HS-5 (cell line): ENCODE results near the gene ZNF735.
"Not testable (repeated sequence)": the region's sequence is repeated elsewhere in the genome, so short reads cannot be mapped to it uniquely, and the experiment has no call there.

Experiments
- DNase-seq: peaks from one replicate; pipeline ENCODE4 v3.0.0-alpha.2; 2012; ENCODE audit warnings: low read depth

Gene ZNF735

DNA sequence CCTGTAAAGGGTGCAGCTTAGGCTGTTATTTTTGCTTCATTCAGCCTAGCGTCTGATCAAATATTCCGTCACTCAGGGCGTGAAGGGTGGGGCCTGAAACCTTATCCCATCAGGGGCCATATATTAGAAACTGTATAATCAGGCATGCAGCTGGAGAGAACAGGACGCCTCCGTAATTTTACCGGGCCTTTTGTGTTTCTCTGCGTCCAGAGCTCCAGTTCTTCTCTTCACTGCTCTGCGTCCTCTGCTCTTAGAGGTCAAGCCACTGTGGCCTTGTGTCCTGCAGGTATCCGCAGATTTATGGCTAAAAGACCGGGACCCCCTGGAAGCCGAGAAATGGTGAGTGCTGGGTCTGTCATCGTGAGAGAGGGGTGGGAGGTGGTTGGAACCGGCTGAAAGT lies at the start of gene ZNF735:
Gene ZNF735 (plus strand): TSS at position 301 of the 400 bp plus-strand sequence. CDS start 0 bp downstream, at position 301.
- DNase-seq, result no peak

DNA sequence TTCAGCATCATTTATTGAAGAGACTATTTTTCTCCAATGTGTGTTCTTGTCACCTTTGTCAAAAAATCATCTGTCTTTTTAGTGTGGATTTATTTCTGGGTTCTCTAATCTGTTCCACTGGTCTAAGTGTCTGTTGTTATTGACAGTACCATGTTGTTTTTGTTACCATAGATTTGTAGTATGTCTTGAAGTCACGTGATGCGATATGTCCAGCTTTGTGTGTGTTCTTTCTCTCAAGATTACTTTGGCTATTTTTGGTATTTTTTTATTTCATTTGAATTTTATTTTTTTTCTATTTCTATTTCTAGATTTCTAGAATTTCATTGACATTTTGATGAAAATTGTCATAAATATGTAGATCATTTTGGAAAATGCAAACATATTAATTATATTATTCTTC lies 36.0 kb upstream of the ZNF735 start:
- not testable (repeated sequence) for DNase-seq

DNA sequence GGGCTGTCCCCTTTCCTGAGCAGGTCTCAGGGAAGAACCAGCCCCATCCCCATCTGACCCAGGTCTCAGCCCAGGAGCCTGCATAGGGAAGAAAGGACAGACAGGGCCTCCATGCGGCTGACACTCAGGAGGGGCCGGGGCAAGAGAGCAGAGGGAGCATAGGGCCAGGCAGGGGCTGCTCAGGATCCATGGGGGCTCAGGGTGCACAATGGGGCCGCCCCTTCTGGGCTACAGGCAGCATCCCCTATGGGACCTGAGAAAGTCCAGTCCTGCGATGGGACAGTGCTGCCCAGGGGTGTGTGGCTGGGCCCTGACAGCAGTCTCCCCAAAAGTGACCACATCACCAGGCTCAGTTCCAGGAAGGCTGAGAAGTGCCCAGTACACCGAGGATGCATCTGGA lies 32.7 kb upstream of the ZNF735 start:
- no peak for DNase-seq

DNA sequence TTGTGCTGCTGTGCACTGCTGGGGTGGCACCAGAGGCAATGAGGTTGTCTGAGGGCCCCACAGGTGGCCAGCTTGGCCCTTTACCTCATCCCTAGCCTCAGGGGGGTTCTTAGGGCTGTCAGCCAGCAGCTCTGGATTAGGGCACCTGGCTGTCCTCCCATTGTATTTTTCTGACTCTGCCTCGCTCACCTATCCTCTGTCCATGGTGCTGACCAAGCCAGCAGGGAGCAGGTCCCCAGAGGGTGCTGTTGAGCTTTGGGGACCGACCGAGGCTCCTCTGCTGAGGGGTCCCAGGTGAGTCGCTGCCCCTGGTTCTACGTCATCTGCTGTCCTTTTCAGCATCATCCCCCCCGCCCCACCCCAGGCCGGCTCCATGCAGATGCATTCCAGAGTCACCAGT lies 32.1 kb upstream of the ZNF735 start:
- DNase-seq, result no peak

DNA sequence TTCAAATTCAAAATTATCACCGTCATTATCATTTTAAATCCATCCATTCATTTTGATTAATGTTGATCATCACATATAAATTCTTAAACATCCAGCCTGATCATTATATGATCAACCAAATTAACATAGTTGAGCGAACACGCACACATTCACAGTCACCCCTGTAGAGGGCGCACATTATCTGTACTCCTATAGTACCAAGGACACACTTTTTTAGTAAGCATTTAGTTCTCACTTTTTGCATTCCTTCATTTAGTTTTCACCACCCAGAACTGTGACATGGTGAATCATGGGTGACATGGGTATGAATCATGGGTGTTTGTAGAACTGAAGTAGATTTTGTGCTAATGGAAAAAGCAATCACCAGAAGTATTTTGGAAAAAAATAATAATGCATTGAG lies 26.0 kb upstream of the ZNF735 start:
- no peak for DNase-seq

DNA sequence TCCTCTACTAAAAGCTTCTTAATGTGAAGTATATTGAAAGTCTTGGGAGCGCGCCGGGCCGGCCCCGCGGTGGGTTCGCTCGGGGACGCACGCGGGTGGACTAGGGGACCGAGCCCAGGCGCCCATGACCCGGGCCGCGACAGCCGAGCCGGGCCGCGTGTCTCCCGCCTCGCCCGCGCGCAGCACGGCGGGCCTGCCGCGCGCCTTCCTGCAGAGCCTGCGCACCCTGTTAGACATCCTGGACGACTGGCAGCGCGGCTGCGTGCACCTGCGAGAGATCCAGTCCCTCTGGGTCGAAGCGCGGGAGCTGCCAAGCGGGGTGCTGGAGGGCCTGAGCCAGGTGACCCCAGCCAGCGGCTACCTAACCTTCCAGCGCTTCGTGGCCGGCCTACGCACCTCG lies 25.4 kb upstream of the ZNF735 start:
- DNase-seq, result no peak

DNA sequence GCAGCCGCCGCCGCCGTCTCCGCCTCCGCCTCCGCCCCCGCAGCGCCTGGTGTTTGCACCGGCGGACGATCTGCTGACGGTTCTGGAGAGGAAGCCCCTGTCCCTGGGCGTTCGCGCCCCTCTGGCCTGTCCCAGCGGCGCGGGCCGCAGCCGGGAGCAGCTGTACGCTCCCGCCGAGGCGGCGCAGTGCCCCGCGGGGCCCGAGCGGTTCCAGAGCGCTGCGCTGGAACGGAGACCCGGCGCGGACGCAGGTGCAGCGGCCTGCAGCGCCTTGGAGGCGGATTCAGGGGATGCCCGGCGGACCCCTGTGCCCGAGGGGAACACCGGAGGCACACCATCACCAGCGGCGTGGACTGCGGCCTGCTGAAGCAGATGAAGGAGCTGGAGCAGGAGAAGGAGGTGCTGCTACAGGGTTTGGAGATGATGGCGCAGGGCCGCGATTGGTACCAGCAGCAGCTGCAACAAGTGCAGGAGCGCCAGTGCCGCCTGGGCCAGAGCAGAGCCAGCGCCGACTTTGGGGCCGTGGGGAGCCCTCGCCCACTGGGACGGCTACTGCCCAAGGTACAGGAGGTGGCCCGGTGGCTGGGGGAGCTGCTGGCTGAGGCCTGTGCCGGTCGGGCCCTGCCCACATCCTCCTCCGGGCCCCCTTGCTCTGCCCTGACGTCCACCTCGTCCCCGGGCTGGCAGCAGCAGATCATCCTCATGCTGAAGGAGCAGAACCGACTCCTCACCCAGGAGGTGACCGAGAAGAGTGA lies 24.8 kb upstream of the ZNF735 start:
- DNase-seq, result no peak

DNA sequence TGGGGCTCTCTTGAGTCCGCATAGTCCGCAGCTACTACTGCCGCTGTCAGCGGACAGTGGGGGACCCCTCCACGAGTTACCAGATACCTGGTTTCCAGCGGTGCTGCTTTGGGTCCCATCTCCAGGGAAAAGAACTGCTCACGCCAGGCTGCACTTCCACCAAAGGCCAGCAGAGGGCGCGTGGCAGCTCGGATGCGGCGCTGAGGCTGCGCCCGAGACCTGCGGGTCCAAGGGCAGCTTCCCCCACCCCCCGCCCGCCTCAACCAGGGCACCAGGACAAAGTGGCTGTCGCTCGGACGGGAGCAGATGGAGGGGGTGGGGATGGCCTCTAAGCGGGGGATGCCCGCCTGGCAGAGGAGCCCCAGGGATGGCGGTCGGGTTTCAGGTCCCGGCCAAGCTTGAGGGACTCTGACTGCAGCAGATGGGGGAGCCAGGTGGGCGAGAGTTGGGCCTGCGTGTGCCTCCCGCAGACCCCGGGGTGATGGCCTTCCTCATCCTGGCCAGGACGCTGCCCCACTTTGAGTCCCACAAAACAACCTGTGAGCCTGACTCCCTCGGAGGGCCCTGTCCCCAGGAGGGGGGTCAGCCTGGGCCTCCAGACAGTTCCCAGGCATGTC lies 23.8 kb upstream of the ZNF735 start:
- DNase-seq, result no peak

DNA sequence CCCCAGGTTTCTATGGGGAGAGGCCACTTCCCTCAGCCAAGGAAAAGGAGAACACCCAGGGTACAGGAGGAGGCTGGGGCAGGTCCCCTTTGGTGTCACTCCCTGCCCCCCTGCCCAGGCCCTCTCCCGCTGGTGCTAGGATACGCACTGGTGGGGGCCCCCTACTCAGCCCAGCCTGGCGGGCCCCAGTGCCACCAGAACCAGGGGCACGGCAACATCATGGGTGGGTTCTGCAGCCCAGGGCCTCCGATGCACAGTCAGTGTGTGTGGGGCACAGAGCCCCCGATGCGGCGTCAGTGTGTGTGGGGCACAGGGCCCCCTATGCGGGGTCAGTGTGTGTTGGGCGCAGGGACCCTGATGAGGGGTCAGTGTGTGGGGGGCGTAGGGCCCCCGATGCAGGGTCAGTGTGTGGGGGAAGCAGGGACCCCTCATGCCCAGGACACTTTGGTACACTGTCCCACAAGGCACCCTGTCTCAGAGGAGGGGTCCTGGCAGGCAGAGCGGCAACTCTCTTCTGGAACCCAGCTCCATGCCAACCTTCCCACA lies 23.1 kb upstream of the ZNF735 start:
- no peak for DNase-seq

DNA sequence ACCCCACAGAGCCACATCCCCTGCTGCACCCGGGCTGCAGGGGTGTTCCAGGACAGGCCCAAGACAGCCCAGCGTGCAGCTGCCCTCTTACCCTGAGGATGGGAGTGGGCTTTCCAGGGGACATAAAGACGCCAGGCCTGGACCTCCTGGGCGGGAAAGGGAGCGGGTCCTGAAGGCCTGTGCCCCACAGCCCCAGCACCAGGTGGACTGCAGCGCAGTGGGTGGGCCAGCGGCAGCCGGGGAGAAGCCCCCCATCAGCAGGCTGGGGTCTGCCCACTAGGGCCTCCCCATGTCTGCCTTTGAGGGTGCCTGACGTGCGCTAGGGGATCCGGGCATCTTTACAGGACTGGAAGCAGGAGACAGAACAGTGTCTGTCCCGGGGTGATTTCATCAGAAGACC lies 22.6 kb upstream of the ZNF735 start:
- DNase-seq, result no peak

DNA sequence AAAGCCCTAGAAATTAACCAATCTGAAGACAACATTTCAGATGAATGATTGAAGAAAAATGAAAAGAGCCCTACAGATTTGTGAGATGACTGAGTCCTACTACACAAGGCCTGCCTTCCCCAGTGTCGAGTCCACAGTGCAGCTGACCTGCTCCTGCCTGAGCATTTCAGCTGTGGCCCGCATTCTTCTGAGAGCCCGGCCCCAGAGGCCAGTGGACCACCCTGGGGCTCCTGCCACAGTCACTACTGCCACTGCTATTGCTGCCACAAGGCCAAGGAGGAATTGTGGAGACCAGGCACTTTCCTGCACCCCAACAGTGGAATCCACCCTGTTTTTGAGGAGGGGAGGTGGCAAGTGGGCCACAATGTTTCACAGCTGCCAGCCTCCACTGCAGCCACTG lies 19.6 kb upstream of the ZNF735 start:
- DNase-seq, result no peak

DNA sequence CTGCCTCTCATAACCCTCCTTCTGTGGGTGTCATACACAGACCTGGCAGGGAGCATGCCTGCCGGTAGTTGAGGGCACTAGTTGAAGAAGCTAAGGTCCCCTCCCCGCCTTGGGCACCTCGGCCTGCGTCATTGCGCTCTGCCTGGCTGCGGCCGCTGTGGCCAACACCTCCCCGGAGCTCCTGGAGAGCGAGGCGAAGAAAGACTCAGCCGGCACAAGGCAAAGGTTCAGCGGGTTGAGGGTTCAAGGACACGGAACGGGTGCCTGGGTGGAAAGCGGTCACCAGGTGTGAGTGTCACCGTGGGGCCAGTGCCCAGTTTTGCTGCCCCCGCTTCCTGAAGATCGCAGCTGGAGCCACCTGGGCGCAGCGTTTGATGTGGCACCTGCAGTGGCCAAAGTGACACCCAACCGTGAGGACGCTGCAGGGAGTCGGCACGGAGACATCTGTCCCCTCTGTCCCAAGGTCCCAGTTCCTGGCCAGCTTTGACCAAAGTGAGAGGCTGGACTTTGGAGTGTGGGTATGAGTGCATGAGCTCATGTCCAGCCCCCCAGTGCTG lies 14.8 kb upstream of the ZNF735 start:
- DNase-seq, result no peak

DNA sequence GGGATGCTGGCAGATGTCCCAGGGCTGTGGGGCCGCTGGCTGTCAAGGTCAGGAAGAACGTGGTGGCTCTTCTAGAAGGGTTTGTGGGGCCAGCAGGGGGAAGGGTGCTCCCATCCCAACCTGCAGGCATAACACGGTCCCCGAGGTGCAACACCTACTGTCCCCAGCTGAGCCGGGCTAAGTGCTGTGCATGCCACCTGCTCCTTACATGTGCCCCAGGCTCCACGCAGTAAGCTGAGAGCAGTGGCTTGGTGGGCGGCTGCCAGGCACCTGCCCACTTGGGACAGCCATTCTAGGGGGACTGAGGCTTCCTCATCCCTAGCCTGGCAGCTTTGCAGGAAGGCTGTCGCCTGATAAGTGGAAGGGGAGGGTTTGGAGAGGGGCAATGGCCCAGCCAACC lies 14.2 kb upstream of the ZNF735 start:
- DNase-seq, result no peak

DNA sequence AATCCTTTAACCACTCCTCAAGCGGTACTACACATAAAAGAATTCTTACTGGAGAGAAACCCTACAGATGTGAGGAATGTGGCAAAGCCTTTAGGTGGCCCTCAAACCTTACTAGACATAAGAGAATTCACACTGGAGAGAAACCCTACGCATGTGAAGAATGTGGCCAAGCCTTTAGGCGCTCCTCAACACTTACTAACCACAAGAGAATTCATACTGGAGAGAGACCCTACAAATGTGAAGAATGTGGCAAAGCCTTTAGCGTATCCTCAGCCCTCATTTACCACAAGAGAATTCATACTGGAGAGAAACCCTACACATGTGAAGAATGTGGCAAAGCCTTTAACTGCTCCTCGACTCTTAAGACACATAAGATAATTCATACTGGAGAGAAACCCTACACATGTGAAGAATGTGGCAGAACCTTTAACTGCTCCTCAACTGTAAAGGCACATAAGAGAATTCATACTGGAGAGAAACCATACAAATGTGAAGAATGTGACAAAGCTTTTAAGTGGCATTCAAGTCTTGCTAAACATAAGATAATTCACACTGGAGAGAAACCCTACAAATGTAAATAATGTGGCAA lies 12.8 kb downstream of the ZNF735 start:
- not testable (repeated sequence) for DNase-seq

DNA sequence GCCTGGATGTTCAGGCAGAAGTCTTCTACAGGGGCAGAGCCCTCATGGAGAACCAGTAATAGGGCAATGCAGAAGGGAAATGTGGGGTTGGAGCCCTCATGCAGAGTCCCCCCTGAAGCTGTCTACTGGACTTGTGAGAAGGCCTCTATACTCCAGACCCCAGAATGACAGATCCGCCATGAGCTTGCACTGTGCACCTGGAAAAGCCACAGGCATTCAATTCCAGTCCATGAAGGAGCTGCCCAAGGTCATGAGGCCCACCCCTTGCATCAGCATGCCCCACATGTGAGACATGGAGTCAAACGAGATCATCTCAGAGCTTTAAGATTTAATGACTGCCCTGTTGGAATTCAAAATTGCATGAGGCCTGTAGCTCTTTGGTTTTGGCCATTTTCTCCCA lies 16.4 kb downstream of the ZNF735 start:
- no peak for DNase-seq

DNA sequence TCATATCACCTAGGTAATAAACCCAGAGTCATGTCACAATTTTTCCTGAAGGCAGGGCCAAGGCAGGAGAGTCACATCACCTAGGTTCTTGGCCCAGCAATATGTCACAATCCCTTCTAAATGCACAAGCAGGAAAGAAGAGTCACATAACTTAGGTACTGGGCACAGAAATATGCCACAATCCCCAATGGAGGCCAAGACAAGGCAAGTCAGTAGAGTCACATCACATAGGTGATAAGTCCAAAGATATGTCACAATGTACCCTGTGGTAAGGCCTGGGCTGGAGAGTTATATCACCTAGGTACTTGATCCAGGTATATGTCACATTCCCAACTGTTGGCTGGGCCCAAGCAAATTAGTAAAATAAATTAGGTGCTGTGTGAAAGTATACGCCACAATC lies 21.2 kb downstream of the ZNF735 start, which contains the start of gene ZNF679:
Gene ZNF679 (plus strand): TSS at position 301 of the 400 bp plus-strand sequence. CDS start 20,644 bp downstream, outside the sequence.
- not testable (repeated sequence) for DNase-seq

DNA sequence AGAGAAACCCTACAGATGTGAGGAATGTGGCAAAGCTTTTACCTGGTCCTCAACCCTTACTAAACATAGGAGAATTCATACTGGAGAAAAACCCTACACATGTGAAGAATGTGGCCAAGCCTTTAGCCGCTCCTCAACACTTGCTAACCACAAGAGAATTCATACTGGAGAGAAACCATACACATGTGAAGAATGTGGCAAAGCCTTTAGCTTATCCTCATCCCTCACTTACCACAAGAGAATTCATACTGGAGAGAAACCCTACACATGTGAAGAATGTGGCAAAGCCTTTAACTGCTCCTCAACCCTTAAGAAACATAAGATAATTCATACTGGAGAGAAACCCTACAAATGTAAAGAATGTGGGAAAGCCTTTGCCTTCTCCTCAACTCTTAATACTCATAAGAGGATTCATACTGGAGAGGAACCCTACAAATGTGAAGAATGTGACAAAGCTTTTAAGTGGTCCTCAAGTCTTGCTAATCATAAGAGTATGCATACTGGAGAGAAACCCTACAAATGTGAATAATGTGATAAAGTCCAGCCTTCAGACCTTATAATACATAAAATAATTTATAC lies 59.4 kb downstream of the ZNF735 start:
- no peak for DNase-seq
